ENCODE results near the gene CCDC117.

DNA sequence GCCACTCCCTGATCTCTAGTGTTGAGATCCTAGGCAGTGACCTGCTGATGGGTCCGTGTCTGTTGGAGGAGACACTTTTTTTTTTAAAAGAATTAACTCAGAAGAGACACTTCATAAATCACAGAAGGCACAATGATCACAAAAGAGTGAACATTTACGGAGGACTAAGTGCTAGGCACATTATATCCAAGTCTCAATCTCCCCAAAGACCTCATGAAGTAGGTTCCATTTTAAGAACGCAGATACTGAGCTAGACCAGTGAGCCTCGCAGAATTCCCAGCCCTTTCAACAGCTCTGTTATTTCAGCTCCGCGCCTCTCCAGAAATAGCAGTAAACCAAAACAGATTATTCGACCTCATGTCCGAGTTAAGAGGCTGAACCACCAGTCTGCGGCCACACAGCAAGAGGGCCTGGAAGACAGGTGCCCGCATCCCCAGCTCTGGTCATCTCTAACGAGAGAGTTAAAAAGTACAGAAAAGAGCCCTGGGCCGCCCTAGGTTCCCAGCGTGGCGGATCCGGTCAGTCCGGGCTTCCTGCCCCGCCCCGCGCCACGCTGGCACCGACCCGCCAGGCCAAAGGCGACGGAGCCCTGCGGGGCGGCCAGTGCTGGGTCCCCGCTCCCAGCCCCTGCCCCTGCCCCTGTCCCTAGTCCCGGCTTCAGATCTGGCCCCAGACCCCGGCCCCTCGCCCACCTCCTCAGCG is 27.3 kb downstream of the CCDC117 start:
- TF ChIP-seq, protein P1, sequence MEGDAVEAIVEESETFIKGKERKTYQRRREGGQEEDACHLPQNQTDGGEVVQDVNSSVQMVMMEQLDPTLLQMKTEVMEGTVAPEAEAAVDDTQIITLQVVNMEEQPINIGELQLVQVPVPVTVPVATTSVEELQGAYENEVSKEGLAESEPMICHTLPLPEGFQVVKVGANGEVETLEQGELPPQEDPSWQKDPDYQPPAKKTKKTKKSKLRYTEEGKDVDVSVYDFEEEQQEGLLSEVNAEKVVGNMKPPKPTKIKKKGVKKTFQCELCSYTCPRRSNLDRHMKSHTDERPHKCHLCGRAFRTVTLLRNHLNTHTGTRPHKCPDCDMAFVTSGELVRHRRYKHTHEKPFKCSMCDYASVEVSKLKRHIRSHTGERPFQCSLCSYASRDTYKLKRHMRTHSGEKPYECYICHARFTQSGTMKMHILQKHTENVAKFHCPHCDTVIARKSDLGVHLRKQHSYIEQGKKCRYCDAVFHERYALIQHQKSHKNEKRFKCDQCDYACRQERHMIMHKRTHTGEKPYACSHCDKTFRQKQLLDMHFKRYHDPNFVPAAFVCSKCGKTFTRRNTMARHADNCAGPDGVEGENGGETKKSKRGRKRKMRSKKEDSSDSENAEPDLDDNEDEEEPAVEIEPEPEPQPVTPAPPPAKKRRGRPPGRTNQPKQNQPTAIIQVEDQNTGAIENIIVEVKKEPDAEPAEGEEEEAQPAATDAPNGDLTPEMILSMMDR (IDR thresholded peaks at IDR 0.05 in 4 of 5, conservative IDR thresholded peaks at IDR 0.05 in 1 of 5) = no peak
- peak in 1 of 2 donors; percentile 95 for TF ChIP-seq POLR2A (IDR thresholded peaks at IDR 0.05)
